Measurements from ENCODE around the gene NT5DC1.

The NT5DC1 gene

DNA sequence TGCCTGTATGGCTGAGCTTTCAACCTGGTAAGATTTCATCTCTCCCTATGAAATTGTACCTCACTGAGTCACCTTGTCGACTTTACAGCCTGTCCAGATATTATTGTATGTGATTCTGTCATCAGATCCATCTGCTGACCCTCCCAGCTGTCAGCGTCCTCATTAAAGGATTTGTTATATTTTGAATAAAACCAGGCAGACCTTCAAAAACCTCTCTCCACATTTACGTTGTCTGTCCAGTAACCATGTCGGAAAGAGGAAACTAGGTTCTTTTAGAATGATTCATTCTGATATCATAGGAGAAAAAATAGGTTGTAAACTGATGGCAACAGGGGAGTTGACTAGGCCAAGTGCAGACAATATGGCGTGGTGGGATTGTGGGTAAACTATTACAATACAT is 114.8 kb downstream of the NT5DC1 start:
- in situ Hi-C loops (cut with MboI; ENCODE audit: low sequenced_read_pairs, unreplicated experiment): no loop called here
- no peak for DNase-seq (ENCODE audit: low spot score)

DNA sequence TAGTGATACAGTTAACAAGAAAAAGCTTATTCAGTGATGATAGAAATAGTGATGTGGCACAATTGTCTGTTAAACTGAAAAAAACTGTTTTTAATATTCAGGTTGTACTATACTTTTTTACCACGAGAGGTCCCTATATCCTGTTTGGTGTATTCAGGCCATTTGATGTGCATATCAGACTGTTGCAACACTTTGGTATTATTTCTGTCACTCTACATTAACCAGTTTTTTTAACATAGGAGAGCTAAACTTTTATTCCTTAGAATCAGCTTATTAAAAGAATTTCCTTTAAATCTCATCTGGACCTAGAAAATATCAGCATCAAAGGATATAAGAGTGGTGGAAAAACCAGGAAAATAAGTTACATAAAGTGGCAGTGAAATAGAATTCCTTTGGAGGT is 116.4 kb downstream of the NT5DC1 start:
- peak; percentile 6 for TF ChIP-seq CTCF (IDR thresholded peaks at IDR 0.05; ENCODE audit: borderline replicate concordance, control extremely low read depth, extremely low read depth, insufficient read depth, missing control alignments)
- peak; percentile 6 for DNase-seq (ENCODE audit: low spot score)
- in situ Hi-C loops (cut with MboI; ENCODE audit: low sequenced_read_pairs, unreplicated experiment): no loop called here

More for the DNA sequence above, 114.8 kb downstream of the NT5DC1 start:
- no peak for TF ChIP-seq CTCF (IDR thresholded peaks at IDR 0.05; ENCODE audit: borderline replicate concordance, control extremely low read depth, extremely low read depth, insufficient read depth, missing control alignments)

DNA sequence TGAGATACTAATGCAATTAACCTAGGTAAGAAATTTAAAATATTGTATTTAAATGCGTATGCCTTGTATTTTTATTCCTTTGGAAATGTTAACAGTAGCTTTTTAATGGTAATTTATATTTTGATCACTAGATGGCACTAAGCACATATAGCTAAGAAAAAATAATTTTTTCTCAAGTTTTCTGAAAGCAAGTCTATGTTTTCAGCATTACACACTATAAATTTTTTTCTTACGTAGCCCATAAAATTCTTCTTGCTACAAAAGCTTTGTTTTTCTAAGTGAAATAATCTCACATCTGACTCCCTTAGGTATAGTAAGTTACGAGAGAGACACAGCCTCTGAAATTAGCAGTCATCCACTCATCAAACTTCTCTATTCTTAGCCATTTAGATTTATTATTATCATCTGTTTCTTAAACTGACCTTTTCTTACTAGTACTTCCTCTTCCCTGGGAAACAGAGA is 117.5 kb downstream of the NT5DC1 start:
- no peak for DNase-seq (ENCODE audit: low spot score)
- TF ChIP-seq CTCF (IDR thresholded peaks at IDR 0.05; ENCODE audit: borderline replicate concordance, control extremely low read depth, extremely low read depth, insufficient read depth, missing control alignments): peak; percentile 12
- in situ Hi-C loops (cut with MboI; ENCODE audit: low sequenced_read_pairs, unreplicated experiment): no loop called here

DNA sequence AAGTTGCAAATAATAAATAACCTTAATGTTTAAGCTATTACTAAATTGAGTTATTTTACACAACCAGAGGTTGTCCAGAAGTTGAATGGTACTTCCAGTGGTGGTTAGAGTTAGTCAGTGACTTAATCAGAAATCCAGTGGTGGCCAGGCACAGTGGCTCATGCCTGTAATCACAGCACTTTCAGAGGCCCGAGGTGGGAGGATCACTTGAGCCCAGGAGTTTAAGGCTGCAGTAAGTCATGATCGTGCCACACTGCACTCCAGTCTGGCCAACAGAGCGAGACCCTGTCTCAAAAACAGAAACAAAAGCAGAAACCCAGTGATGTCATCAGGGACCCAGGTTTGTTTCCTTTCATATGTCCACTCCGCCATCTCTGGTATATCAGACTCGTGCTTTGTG is 118.2 kb downstream of the NT5DC1 start:
- no peak for DNase-seq (ENCODE audit: low spot score)
- in situ Hi-C loops (cut with MboI; ENCODE audit: low sequenced_read_pairs, unreplicated experiment): no loop called here
- no peak for TF ChIP-seq CTCF (IDR thresholded peaks at IDR 0.05; ENCODE audit: borderline replicate concordance, control extremely low read depth, extremely low read depth, insufficient read depth, missing control alignments)

- TF ChIP-seq CTCF (IDR thresholded peaks at IDR 0.05; ENCODE audit: borderline replicate concordance, control extremely low read depth, extremely low read depth, insufficient read depth, missing control alignments): no peak
- DNase-seq (ENCODE audit: low spot score): no peak
- in situ Hi-C loops (cut with MboI; ENCODE audit: low sequenced_read_pairs, unreplicated experiment): no loop called here
Observed at GRCh38 chr6:116221067-116221466, 120.4 kb downstream of the NT5DC1 start.

DNA sequence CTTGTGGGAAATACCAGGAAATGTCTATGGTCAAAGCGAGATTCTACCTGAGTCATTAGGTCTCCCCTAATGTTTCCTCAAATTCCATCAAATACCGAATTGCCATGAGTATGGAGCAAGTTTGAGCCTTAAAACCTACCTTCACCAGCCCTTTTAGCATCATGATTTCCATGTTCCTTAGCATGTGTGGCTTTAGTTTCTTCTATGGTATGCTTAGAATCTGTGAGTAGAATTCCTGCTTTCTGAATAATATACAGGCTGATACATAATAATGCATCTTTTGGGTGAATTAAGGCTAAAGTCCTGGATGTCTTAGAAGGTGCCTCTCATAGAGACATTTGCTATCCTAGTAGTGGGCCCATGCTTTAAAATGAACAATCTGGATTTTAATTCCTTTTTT is 121.3 kb downstream of the NT5DC1 start:
- in situ Hi-C loops (cut with MboI; ENCODE audit: low sequenced_read_pairs, unreplicated experiment): no loop called here
- DNase-seq (ENCODE audit: low spot score): no peak
- no peak for TF ChIP-seq CTCF (IDR thresholded peaks at IDR 0.05; ENCODE audit: borderline replicate concordance, control extremely low read depth, extremely low read depth, insufficient read depth, missing control alignments)

GRCh38 chr6:116223355-116223754 is 122.7 kb downstream of the NT5DC1 start:
- DNase-seq (ENCODE audit: low spot score): no peak
- TF ChIP-seq CTCF (IDR thresholded peaks at IDR 0.05; ENCODE audit: borderline replicate concordance, control extremely low read depth, extremely low read depth, insufficient read depth, missing control alignments): no peak
- in situ Hi-C loops (cut with MboI; ENCODE audit: low sequenced_read_pairs, unreplicated experiment): no loop called here
